Glutamatergic neuron (in vitro differentiated cells): Measurements from ENCODE around the gene AGRN. TPM values are rescaled to one million over a fixed set of nuclear protein-coding genes. Genes with fewer than 3 reads are reported as not detected.
"Not testable (repeated sequence)": the region's sequence is repeated elsewhere in the genome, so short reads cannot be mapped to it uniquely, and the experiment has no call there.

Experiments
- DNase-seq: peaks from one replicate; pipeline ENCODE4 v3.0.0; 2022
- H3K27ac Mint-ChIP-seq: one replicate; pipeline ENCODE4 v1.8.0; 2020; ENCODE audit warnings: mild to moderate bottlenecking, mixed read lengths, inconsistent platforms; ENCODE audit not compliant: unreplicated experiment
- H3K27me3 Mint-ChIP-seq: one replicate; pipeline ENCODE4 v1.8.0; 2020; ENCODE audit warnings: mild to moderate bottlenecking, moderate library complexity, mixed read lengths, inconsistent platforms; ENCODE audit not compliant: unreplicated experiment
- H3K36me3 Mint-ChIP-seq: one replicate; pipeline ENCODE4 v1.8.0; 2020; ENCODE audit warnings: mild to moderate bottlenecking, mixed read lengths, inconsistent platforms; ENCODE audit not compliant: unreplicated experiment
- H3K4me1 Mint-ChIP-seq: one replicate; pipeline ENCODE4 v1.8.0; 2020; ENCODE audit warnings: mild to moderate bottlenecking, low read depth, mixed read lengths, inconsistent platforms; ENCODE audit not compliant: unreplicated experiment
- H3K4me3 Mint-ChIP-seq: one replicate; pipeline ENCODE4 v1.8.0; 2020; ENCODE audit warnings: mild to moderate bottlenecking, mixed read lengths, inconsistent platforms; ENCODE audit not compliant: unreplicated experiment
- H3K9me3 Mint-ChIP-seq: one replicate; pipeline ENCODE4 v1.8.0; 2020; ENCODE audit warnings: mild to moderate bottlenecking, moderate library complexity, mixed read lengths, inconsistent platforms; ENCODE audit not compliant: unreplicated experiment
- total RNA-seq: library from RNA; stranded (reverse); fragmentation: NEBNext Ultra II Directional; extraction: Animal tissue kit (Norgen Biotek cat#: 25700); gene quantifications from one replicate; pipeline ENCODE4 v1.2.1, GENCODE V29; 2021; ENCODE audit not compliant: unreplicated experiment
- TF ChIP-seq, protein P1 (sequence below): fragments of 200-600 bp; sonication (generic); IDR thresholded peaks from one replicate; pipeline ENCODE4 v1.5.0; 2021; ENCODE audit not compliant: partially characterized antibody, unreplicated experiment

AGRN gene
- total RNA-seq, 1 donor from 2014 or later, result 914 TPM

DNA sequence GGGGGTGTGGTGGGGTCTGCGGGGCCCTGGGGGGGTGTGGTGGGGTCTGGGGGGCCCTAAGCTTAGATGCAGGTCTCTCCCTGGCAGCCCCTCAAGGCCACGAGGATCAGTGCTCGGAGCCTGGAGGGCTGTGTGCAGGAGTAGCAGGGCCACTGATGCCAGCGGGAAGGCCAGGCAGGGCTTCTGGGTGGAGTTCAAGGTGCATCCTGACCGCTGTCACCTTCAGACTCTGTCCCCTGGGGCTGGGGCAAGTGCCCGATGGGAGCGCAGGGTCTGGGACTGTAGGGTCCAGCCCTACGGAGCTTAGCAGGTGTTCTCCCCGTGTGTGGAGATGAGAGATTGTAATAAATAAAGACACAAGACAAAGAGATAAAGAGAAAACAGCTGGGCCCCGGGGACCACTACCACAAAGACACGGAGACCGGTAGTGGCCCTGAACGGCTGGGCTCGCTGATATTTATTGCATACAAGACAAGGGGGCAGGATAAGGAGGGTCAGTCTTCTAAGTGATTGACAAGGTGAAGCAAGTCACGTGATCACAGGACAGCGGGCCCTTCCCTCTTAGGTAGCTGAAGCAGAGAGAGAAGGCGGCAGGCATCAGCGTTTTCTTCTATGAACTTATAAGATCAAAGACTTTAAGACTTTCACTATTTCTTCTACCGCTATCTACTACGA is 45.5 kb downstream of the AGRN start:
- no peak for DNase-seq
- TF ChIP-seq, protein P1, sequence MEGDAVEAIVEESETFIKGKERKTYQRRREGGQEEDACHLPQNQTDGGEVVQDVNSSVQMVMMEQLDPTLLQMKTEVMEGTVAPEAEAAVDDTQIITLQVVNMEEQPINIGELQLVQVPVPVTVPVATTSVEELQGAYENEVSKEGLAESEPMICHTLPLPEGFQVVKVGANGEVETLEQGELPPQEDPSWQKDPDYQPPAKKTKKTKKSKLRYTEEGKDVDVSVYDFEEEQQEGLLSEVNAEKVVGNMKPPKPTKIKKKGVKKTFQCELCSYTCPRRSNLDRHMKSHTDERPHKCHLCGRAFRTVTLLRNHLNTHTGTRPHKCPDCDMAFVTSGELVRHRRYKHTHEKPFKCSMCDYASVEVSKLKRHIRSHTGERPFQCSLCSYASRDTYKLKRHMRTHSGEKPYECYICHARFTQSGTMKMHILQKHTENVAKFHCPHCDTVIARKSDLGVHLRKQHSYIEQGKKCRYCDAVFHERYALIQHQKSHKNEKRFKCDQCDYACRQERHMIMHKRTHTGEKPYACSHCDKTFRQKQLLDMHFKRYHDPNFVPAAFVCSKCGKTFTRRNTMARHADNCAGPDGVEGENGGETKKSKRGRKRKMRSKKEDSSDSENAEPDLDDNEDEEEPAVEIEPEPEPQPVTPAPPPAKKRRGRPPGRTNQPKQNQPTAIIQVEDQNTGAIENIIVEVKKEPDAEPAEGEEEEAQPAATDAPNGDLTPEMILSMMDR, result no peak
- Mint-ChIP-seq H3K27ac (no peak overlapping the region), H3K27me3 (peaks cover 4% of the 10 kb centered on the region), H3K36me3 (no peaks in the 10 kb centered on the region), H3K9me3 (peaks cover 4% of the 10 kb centered on the region), H3K4me3 (no peak overlapping the region), H3K4me1 (no peaks in the 10 kb centered on the region)

DNA sequence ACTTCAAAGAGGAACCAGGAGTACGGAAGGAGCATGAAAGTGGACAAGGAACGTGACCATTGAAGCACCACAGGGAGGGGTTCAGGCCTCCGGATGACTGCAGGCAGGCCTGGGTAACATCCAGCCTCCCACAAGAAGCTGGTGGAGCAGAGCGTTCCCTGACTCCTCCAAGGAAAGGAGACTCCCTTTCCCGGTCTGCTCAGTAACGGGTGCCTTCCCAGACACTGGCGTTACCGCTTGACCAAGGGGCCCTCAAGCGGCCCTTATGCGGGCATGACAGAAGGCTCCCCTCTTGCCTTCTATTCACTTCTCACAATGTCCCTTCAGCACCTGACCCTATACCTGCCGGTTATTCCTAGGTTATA is 46.0 kb downstream of the AGRN start:
- not testable (repeated sequence) for H3K4me3 Mint-ChIP-seq, H3K27me3 Mint-ChIP-seq, H3K27ac Mint-ChIP-seq, H3K9me3 Mint-ChIP-seq, H3K4me1 Mint-ChIP-seq, DNase-seq, H3K36me3 Mint-ChIP-seq

DNA sequence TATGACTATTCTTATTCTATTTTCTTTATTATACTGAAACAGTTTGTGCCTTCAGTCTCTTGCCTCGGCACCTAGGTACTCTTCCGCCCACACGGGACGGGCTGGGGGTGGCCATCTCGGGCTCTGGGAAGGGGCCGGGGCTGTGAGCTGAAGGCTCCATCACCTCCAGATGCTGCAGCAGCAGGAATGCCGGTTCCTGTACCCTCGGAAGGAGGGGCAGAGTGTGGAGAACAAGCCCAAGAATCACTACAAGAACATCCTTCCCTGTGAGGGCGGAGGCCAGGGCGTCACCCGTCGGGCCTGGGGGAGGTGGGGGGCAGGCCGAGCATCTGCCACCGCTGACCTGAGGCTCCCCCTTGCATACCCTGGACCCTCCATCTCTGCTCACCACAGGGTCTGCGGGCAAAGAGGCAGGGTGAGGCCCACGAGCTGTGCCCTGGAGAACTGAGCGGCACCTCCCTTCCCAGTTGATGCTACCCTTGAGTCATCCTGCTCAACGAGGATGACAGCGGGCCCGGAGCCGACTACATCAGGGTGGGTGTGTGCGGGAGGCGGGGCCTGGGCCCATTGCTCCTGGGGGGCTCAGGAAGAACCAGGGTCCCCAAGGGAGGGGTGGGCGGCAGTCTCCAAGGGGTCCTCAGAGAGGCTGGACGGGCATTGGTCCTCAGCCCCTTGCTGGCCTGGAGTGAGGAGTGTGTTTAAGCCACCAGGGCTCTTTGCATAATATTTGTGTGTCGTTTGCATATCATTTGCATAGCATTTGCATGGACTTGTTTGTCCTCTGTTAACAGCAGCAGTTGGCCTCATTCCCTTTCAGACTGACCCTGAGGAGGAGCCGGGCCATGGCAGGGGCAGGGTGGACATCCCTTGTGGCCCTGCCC is 46.7 kb downstream of the AGRN start:
- DNase-seq, result no peak
- H3K36me3 Mint-ChIP-seq, result no peaks in the 10 kb centered on the region
- TF ChIP-seq, protein P1, result no peak
- H3K9me3 Mint-ChIP-seq, result peaks cover 4% of the 10 kb centered on the region
- no peaks in the 10 kb centered on the region for H3K4me1 Mint-ChIP-seq
- H3K27me3 Mint-ChIP-seq, result peaks cover 2% of the 10 kb centered on the region
- no peak overlapping the region for H3K27ac Mint-ChIP-seq
- no peak overlapping the region for H3K4me3 Mint-ChIP-seq

DNA sequence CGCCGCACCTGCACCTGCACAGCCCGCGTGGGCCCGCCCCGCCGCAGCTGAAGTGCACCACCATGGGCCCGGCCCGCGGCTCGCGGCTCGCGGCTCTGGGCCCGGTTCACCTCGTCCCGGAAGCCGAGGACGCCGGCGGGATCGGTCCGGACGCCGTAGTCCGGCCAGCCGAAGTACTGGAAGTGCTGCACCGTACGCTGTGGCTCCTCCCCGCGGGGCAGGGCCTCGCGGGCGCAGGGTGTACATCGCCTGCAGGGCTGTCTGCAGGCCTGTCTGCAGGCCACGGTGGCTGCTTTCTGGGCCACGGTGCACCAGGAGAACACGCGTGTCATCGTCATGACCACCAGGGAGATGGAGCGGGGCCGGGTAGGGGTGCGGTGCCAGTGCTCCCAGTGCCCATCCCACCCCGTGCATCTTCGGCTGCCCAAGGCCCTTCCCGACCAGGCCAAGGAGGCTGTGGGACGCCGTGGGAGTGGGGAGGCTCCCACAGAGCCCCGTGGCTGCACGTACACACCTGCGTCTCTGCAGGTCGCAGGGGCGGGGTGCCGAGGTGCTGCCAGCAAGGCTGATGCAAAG is 47.5 kb downstream of the AGRN start:
- DNase-seq, result no peak
- Mint-ChIP-seq H3K4me1 (no peaks in the 10 kb centered on the region), H3K4me3 (no peak overlapping the region), H3K9me3 (peaks cover 4% of the 10 kb centered on the region), H3K27me3 (peaks cover 2% of the 10 kb centered on the region), H3K27ac (no peak overlapping the region), H3K36me3 (no peaks in the 10 kb centered on the region)
- TF ChIP-seq, protein P1, result no peak

DNA sequence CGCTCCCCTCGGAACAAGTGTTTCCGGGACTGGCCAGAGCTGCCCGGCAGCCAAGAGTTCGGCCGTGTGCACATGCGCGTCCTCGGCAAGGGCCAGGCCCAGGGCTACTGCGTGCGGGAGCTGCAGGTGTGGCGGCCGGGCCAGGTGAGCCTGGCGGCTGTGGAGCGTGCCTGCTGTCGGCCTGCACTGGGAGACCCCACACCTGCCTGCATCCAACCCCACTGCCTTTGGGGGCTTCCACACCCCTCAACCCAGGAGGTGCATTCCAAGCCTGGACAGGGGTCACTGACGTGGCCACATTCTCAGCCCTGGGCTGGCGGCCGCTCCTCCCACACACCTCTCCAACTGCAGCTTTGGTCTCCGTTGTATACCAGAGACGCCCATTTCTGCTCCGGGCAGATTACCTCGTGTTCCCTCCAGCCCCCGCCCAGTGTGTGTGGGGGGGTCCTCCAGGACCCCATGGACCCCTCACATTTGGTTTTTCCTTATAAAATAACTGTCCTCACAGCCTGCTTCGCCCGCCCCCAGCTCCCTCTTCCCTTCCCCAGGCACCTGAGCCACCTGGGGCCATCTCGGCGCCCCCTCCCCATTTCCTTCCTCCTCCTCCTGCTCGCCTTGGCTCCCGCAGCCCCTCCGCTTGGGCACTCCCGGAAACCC is 48.1 kb downstream of the AGRN start:
- no peak for DNase-seq
- TF ChIP-seq, protein P1, result no peak
- Mint-ChIP-seq H3K27me3 (peaks cover 2% of the 10 kb centered on the region), H3K36me3 (no peaks in the 10 kb centered on the region), H3K4me1 (no peaks in the 10 kb centered on the region), H3K9me3 (peaks cover 4% of the 10 kb centered on the region), H3K4me3 (no peak overlapping the region), H3K27ac (no peak overlapping the region)
